Trophoblast cell (in vitro differentiated cells and primary cell): ENCODE data around the gene MAP3K15.
A peak's percentile ranks its signal among the peaks of the same experiment; 100 is the strongest.

Experiments
- DNase-seq, 2 donors: peaks; one replicate each; pipeline ENCODE4 v3.0.0-alpha.2; 2016
- H2AFZ ChIP-seq: 2 replicates; pipeline ENCODE4 v1.6.1; 2013; ENCODE audit warnings: low read length, moderate library complexity, mild to moderate bottlenecking; ENCODE audit not compliant: insufficient read depth, poor library complexity
- H2AK5ac ChIP-seq: 2 replicates; pipeline ENCODE4 v1.6.1; 2013; ENCODE audit warnings: mild to moderate bottlenecking, low read length
- H2BK120ac ChIP-seq: 2 replicates; pipeline ENCODE4 v1.6.1; 2013; ENCODE audit warnings: low read length, mild to moderate bottlenecking, moderate library complexity; ENCODE audit not compliant: insufficient read depth, poor library complexity
- H2BK12ac ChIP-seq: 2 replicates; pipeline ENCODE4 v1.6.1; 2013; ENCODE audit warnings: mild to moderate bottlenecking, low read length, moderate library complexity
- H2BK5ac ChIP-seq: 2 replicates; pipeline ENCODE4 v1.6.1; 2013; ENCODE audit warnings: low read length, low read depth, moderate library complexity, mild to moderate bottlenecking; ENCODE audit not compliant: poor library complexity
- H3K14ac ChIP-seq: 2 replicates; pipeline ENCODE4 v1.6.1; 2013; ENCODE audit warnings: mild to moderate bottlenecking, low read length
- H3K18ac ChIP-seq: 2 replicates; pipeline ENCODE4 v1.6.1; 2013; ENCODE audit warnings: mild to moderate bottlenecking, low read length
- H3K23ac ChIP-seq: 2 replicates; pipeline ENCODE4 v1.6.1; 2013; ENCODE audit warnings: low read length
- H3K27ac ChIP-seq: 2 replicates; pipeline ENCODE4 v1.5.1; 2013; ENCODE audit warnings: low read depth, mild to moderate bottlenecking, inconsistent platforms, low read length, moderate library complexity
- H3K27me3 ChIP-seq: 2 replicates; pipeline ENCODE4 v1.6.1; 2013; ENCODE audit warnings: inconsistent platforms, mild to moderate bottlenecking, low read length, moderate library complexity; ENCODE audit not compliant: insufficient read depth
- H3K36me3 ChIP-seq, 2 experiments: 1 replicate in 1 of 2; 2 replicates in 1 of 2; pipeline ENCODE4 v1.6.1; 2013; ENCODE audit warnings: low read length in 2 of 2, mild to moderate bottlenecking in 2 of 2, moderate library complexity in 1 of 2; ENCODE audit not compliant: insufficient read depth in 2 of 2, control insufficient read depth in 1 of 2
- H3K4ac ChIP-seq: 2 replicates; pipeline ENCODE4 v1.6.1; 2013; ENCODE audit warnings: low read depth, mild to moderate bottlenecking, low read length, moderate library complexity
- H3K4me1 ChIP-seq, 2 experiments: 1 replicate in 1 of 2; 2 replicates in 1 of 2; pipeline ENCODE4 v1.6.1; 2013; ENCODE audit warnings: low read length in 2 of 2, mild to moderate bottlenecking in 2 of 2, moderate library complexity in 1 of 2; ENCODE audit not compliant: insufficient read depth in 2 of 2, control insufficient read depth in 1 of 2
- H3K4me2 ChIP-seq: 2 replicates; pipeline ENCODE4 v1.6.1; 2013; ENCODE audit warnings: inconsistent platforms, mild to moderate bottlenecking, low read length, moderate library complexity
- H3K4me3 ChIP-seq: 2 replicates; pipeline ENCODE4 v1.5.1; 2013; ENCODE audit warnings: mild to moderate bottlenecking, low read depth, low read length, inconsistent platforms
- H3K79me1 ChIP-seq: one replicate; pipeline ENCODE4 v1.6.1; 2013; ENCODE audit warnings: low read length
- H3K79me2 ChIP-seq: 2 replicates; pipeline ENCODE4 v1.6.1; 2013; ENCODE audit warnings: low read length, mild to moderate bottlenecking; ENCODE audit not compliant: control insufficient read depth, insufficient read depth, poor library complexity
- H3K9ac ChIP-seq: 2 replicates; pipeline ENCODE4 v1.6.1; 2013; ENCODE audit warnings: mild to moderate bottlenecking, low read length
- H3K9me3 ChIP-seq: 2 replicates; pipeline ENCODE4 v1.6.1; 2013; ENCODE audit warnings: low read depth, mild to moderate bottlenecking, control low read depth, inconsistent platforms, low read length; ENCODE audit not compliant: insufficient read depth
- H4K12ac ChIP-seq: 2 replicates; pipeline ENCODE4 v1.6.1; 2013; ENCODE audit warnings: low read depth, mild to moderate bottlenecking, low read length, moderate library complexity
- H4K8ac ChIP-seq: 2 replicates; pipeline ENCODE4 v1.6.1; 2013; ENCODE audit warnings: low read depth, mild to moderate bottlenecking, low read length, moderate library complexity
- H4K91ac ChIP-seq: one replicate; pipeline ENCODE4 v1.6.1; 2013; ENCODE audit warnings: low read depth, mild to moderate bottlenecking, low read length, moderate library complexity
- WGBS: extraction: QIAGEN DNeasy Blood & Tissue Kit; methylation state at CpG from one replicate; pipeline ENCODE4 v1.1.7; 2013; ENCODE audit warnings: missing lambda C conversion rate; ENCODE audit not compliant: insufficient read length, insufficient coverage; ENCODE audit errors: extremely low coverage; 5-methylcytosine and 5-hydroxymethylcytosine counted together

Gene MAP3K15

GRCh38 chrX:19549838-19550237 is 34.5 kb upstream of the MAP3K15 start:
- H3K9ac ChIP-seq, result no peak overlapping the region

GRCh38 chrX:19548934-19549333 is 33.6 kb upstream of the MAP3K15 start:
- Histone ChIP-seq H3K14ac (no peak overlapping the region), H2BK5ac (no peak overlapping the region), H3K18ac (no peak overlapping the region), H3K27me3 (no peaks in the 10 kb centered on the region), H3K9me3 (no peaks in the 10 kb centered on the region), H3K79me1 (no peaks in the 10 kb centered on the region), H2BK12ac (no peak overlapping the region), H2AFZ (no peak overlapping the region), H3K23ac (no peak overlapping the region), H2AK5ac (no peak overlapping the region), H3K27ac (no peak overlapping the region), H2BK120ac (no peak overlapping the region), H4K12ac (no peak overlapping the region), H3K36me3 (peaks cover 12 to 13% of the 10 kb centered on the region in 2 experiments), H3K4me3 (no peak overlapping the region), H3K79me2 (no peaks in the 10 kb centered on the region), H3K4ac (no peak overlapping the region), H3K9ac (no peak overlapping the region), H3K4me1 (peaks cover 0 to 2% of the 10 kb centered on the region in 2 experiments), H4K91ac (no peak overlapping the region), H4K8ac (no peak overlapping the region), H3K4me2 (no peak overlapping the region)
- no CpG with 5 or more reads among the region's 6 CpGs for WGBS
- no peak for DNase-seq

More at GRCh38 chrX:19549838-19550237, 34.5 kb upstream of the MAP3K15 start:
- DNase-seq, result no peak
- no peak overlapping the region for H3K14ac ChIP-seq
- H3K4ac ChIP-seq, result no peak overlapping the region
- H3K27me3 ChIP-seq, result no peaks in the 10 kb centered on the region
- no peak overlapping the region for H2BK12ac ChIP-seq
- no CpG with 5 or more reads among the region's 7 CpGs for WGBS
- H2BK120ac ChIP-seq, result no peak overlapping the region
- H2AFZ ChIP-seq, result no peak overlapping the region
- H2AK5ac ChIP-seq, result no peak overlapping the region
- H2BK5ac ChIP-seq, result no peak overlapping the region
- no peaks in the 10 kb centered on the region for H3K79me2 ChIP-seq
- H3K9me3 ChIP-seq, result no peaks in the 10 kb centered on the region
- no peak overlapping the region for H3K18ac ChIP-seq
- H4K91ac ChIP-seq, result no peak overlapping the region
- peaks cover 0 to 2% of the 10 kb centered on the region in 2 experiments for H3K4me1 ChIP-seq
- H3K4me3 ChIP-seq, result no peak overlapping the region
- H3K4me2 ChIP-seq, result no peak overlapping the region
- no peak overlapping the region for H3K23ac ChIP-seq
- no peak overlapping the region for H3K27ac ChIP-seq
- H4K12ac ChIP-seq, result no peak overlapping the region
- no peak overlapping the region for H4K8ac ChIP-seq
- no peaks in the 10 kb centered on the region for H3K79me1 ChIP-seq
- H3K36me3 ChIP-seq, result peaks cover 9 to 10% of the 10 kb centered on the region in 2 experiments

GRCh38 chrX:19548279-19548678 is 33.0 kb upstream of the MAP3K15 start:
- Histone ChIP-seq H2BK12ac (no peak overlapping the region), H3K9ac (no peak overlapping the region), H3K4ac (no peak overlapping the region), H4K8ac (no peak overlapping the region), H2AFZ (no peak overlapping the region), H3K9me3 (no peaks in the 10 kb centered on the region), H4K12ac (no peak overlapping the region), H3K36me3 (peaks cover 15 to 19% of the 10 kb centered on the region in 2 experiments), H3K79me1 (no peaks in the 10 kb centered on the region), H3K14ac (no peak overlapping the region), H2BK5ac (no peak overlapping the region), H3K4me2 (no peak overlapping the region), H3K27me3 (no peaks in the 10 kb centered on the region), H2BK120ac (no peak overlapping the region), H2AK5ac (no peak overlapping the region), H3K18ac (no peak overlapping the region), H3K79me2 (no peaks in the 10 kb centered on the region), H3K27ac (no peak overlapping the region), H3K4me1 (peaks cover 0 to 2% of the 10 kb centered on the region in 2 experiments), H4K91ac (no peak overlapping the region), H3K4me3 (no peak overlapping the region), H3K23ac (no peak overlapping the region)
- WGBS, result no CpG with 5 or more reads among the region's 2 CpGs
- no peak for DNase-seq

- no CpG with 5 or more reads among the region's 9 CpGs for WGBS
- DNase-seq, result peak; percentile 51 to 72
- no peak overlapping the region for H4K8ac ChIP-seq
- no peak overlapping the region for H3K18ac ChIP-seq
- no peak overlapping the region for H2BK5ac ChIP-seq
- no peak overlapping the region for H3K27ac ChIP-seq
- H3K4me1 ChIP-seq, result peaks cover 0 to 2% of the 10 kb centered on the region in 2 experiments
- no peak overlapping the region for H2AFZ ChIP-seq
- H3K4me2 ChIP-seq, result no peak overlapping the region
- H3K4me3 ChIP-seq, result no peak overlapping the region
- H3K36me3 ChIP-seq, result peaks cover 26 to 33% of the 10 kb centered on the region in 2 experiments
- no peak overlapping the region for H4K12ac ChIP-seq
- no peaks in the 10 kb centered on the region for H3K9me3 ChIP-seq
- H3K4ac ChIP-seq, result no peak overlapping the region
- H3K79me2 ChIP-seq, result no peaks in the 10 kb centered on the region
- no peak overlapping the region for H2BK120ac ChIP-seq
- H2AK5ac ChIP-seq, result no peak overlapping the region
- no peaks in the 10 kb centered on the region for H3K79me1 ChIP-seq
- H4K91ac ChIP-seq, result no peak overlapping the region
- no peak overlapping the region for H3K23ac ChIP-seq
- H2BK12ac ChIP-seq, result no peak overlapping the region
- no peaks in the 10 kb centered on the region for H3K27me3 ChIP-seq
- H3K14ac ChIP-seq, result no peak overlapping the region
- no peak overlapping the region for H3K9ac ChIP-seq
Observed at GRCh38 chrX:19545651-19546050, 30.3 kb upstream of the MAP3K15 start.
